Immature natural killer cell (primary cell): Measurements from ENCODE around the gene PTPN3. TPM values are rescaled to one million over a fixed set of nuclear protein-coding genes. Genes with fewer than 3 reads are reported as not detected.

Experiments used
- DNase-seq, 3 donors: peaks; one replicate each; pipeline ENCODE4 v3.0.0; 2022; ENCODE audit warnings: mixed read lengths in 1 of 3
- H3K27ac Mint-ChIP-seq, 6 donors: one replicate each; pipeline ENCODE4 v1.8.0; 2020; ENCODE audit warnings: mixed read lengths in 6 of 6, mild to moderate bottlenecking in 5 of 6, inconsistent platforms in 4 of 6, moderate library complexity in 3 of 6
- H3K27me3 Mint-ChIP-seq, 3 donors: one replicate each; pipeline ENCODE4 v1.8.0; 2020 to 2021; ENCODE audit warnings: low read depth in 3 of 3, mild to moderate bottlenecking in 3 of 3, mixed read lengths in 3 of 3, moderate library complexity in 3 of 3, inconsistent platforms in 1 of 3
- H3K36me3 Mint-ChIP-seq, 3 donors: one replicate each; pipeline ENCODE4 v1.8.0; 2020; ENCODE audit warnings: mixed read lengths in 3 of 3, inconsistent platforms in 2 of 3, mild to moderate bottlenecking in 2 of 3
- H3K4me1 Mint-ChIP-seq, 2 donors: one replicate each; pipeline ENCODE4 v1.8.0; 2020; ENCODE audit warnings: inconsistent platforms in 2 of 2, mild to moderate bottlenecking in 2 of 2, mixed read lengths in 2 of 2, moderate library complexity in 1 of 2
- H3K4me3 Mint-ChIP-seq, 5 donors: one replicate each; pipeline ENCODE4 v1.8.0; 2020; ENCODE audit warnings: mild to moderate bottlenecking in 5 of 5, mixed read lengths in 5 of 5, inconsistent platforms in 3 of 5, moderate library complexity in 3 of 5
- H3K9me3 Mint-ChIP-seq, 6 donors: one replicate each; pipeline ENCODE4 v1.8.0; 2020; ENCODE audit warnings: mild to moderate bottlenecking in 6 of 6, mixed read lengths in 6 of 6, inconsistent platforms in 4 of 6, moderate library complexity in 3 of 6
- polyA plus RNA-seq, 3 donors: library from polyadenylated mRNA; unstranded; fragments of 300-500 nt; fragmentation: Illumina TruSeq; gene quantifications; one replicate each; pipeline ENCODE4 v1.2.3, GENCODE V29; 2021

The PTPN3 gene
- polyA plus RNA-seq, 3 donors from 2014 or later: not detected

DNA sequence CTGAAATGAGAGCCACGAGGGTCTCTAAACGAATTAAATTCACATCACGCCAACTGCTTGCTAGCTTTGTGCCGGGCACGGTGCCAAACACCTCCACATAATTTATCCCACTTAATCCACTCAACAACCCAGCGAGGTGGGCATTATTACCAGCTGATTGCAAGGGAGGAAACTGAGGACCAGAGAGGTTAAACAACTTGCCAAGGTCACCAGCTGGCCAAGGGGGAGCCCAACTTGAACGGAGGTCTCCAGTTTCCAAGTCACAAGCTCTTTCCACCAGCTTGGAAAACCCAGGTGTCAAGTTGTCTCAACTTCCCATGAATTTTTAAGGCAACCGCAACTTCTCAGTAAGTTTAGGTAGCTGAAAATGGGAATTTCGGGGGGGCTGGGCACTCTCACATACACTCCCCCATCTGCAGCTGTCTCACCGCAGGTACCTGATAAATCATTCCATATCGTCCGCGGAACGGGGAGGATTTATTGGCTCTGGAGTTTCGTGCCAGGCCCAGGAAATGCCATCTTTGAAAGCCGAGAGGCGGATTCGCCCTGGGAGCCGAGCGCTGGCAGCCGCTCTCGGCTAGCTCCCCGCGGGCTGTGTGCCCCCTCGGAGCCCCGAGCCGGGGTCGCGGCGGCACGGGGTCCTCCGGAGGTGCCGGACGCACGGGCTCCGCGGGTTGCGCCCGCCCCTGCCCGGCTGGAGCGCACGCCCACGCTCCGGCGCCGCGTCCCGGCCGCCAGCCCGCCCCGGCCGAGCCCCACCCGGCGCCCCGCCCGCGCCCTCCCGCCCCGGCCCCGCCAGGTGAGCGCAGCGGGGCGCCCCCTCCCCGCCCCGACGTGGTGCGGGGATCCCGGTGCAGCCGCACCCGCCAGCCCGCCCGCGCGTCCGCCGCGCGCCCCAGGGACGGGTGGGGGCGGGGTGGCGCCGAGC lies 617 bp downstream of the PTPN3 start:
- H3K36me3 Mint-ChIP-seq: peaks cover 0 to 6% (median 4%) of the 10 kb centered on the region in 3 donors
- peaks cover 11 to 31% (median 23%) of the 10 kb centered on the region in 3 donors for H3K27me3 Mint-ChIP-seq
- H3K9me3 Mint-ChIP-seq: peaks cover 0 to 7% (median 4%) of the 10 kb centered on the region in 6 donors
- no peak for DNase-seq
- H3K27ac Mint-ChIP-seq: no peak overlapping the region
- no peak overlapping the region for H3K4me3 Mint-ChIP-seq
- no peaks in the 10 kb centered on the region for H3K4me1 Mint-ChIP-seq

DNA sequence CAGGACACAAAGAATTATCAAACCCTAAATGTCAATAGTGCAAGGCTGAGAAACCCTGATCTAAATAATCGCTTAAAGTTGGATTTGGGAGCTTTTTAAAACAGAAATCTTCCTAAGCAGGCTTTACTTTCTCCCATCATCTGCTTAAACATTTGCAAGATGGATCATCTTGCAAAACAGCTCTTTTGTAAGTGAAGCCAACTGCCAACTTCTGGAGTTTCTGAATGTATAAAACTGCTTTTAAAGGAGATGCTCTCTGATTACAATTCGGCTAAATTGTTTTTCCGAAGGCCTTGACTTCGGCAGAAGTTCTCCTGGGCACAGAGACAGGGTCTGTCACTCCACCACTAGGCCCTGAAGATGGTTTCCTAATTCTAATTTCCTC lies 1.3 kb downstream of the PTPN3 start:
- no peak for DNase-seq
- Mint-ChIP-seq H3K27ac (no peak overlapping the region), H3K27me3 (peaks cover 11 to 31% (median 23%) of the 10 kb centered on the region in 3 donors), H3K4me3 (no peak overlapping the region), H3K9me3 (peaks cover 0 to 7% (median 4%) of the 10 kb centered on the region in 6 donors), H3K4me1 (no peaks in the 10 kb centered on the region), H3K36me3 (peaks cover 0 to 6% (median 4%) of the 10 kb centered on the region in 3 donors)

DNA sequence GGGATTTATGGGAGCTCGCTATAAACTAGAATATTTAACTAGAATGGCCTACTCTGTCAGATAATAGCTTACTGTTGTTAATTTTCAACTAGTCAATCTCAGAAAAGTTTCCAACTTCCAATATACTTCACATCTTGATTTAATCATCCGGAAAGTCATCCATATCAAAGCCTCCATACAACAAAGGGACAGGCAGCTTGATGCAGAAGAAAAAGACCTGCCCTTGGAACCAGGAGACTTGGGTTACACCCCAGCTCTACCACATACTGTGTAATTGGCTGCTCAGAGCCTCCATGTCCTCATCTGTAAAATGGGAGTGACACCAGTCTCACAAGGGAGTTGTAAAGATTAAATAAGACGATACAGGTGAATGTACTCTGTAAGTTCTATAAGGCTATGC lies 1.9 kb downstream of the PTPN3 start:
- H3K4me1 Mint-ChIP-seq: no peaks in the 10 kb centered on the region
- peaks cover 0 to 6% (median 4%) of the 10 kb centered on the region in 3 donors for H3K36me3 Mint-ChIP-seq
- H3K27ac Mint-ChIP-seq: no peak overlapping the region
- DNase-seq: no peak
- H3K4me3 Mint-ChIP-seq: no peak overlapping the region
- H3K27me3 Mint-ChIP-seq: peaks cover 11 to 31% (median 23%) of the 10 kb centered on the region in 3 donors
- H3K9me3 Mint-ChIP-seq: peaks cover 0 to 7% (median 4%) of the 10 kb centered on the region in 6 donors

DNA sequence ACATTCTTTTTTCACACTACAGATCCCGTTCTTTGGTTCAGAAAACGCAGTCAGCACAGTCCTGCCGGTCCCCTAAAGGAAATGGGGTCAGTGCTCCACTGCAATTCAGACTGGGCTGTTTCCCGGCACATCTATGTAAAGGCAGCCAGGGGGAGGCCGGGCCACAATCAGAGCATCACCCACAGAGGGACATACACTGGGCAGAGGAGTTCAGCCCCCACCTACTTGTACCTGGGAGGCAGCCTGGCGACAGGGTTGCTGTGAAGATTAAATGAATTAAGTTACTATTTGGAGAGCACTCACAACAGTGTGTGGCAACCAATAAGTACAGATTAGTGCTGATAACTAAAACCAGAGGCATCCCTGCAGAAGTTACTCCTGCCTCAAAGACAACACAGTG lies 4.5 kb downstream of the PTPN3 start:
- Mint-ChIP-seq H3K4me3 (no peak overlapping the region), H3K4me1 (no peaks in the 10 kb centered on the region), H3K27me3 (peaks cover 3 to 19% (median 16%) of the 10 kb centered on the region in 3 donors), H3K36me3 (peaks cover 0 to under 1% (median 0%) of the 10 kb centered on the region in 3 donors), H3K9me3 (peaks cover 0 to 5% (median under 1%) of the 10 kb centered on the region in 6 donors), H3K27ac (no peak overlapping the region)
- no peak for DNase-seq

DNA sequence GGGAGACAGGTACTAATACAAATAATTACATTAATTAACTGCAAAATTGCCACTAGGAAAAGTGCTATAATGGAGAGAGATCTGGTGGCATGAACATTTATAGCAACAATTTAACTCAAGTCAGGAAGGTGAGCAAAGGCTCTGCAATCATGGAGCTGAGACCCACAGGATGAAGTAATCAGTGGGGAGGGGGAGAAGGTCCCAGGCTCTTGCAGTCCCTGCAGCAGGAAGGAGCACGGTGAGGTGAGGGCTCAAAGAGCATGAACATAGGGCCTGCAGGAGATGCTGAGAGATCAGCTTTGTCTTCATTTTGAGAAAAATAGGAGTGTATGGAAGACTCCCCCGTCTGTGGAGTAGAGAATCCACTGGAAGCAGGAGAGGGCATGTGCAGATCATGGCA lies 6.5 kb downstream of the PTPN3 start:
- Mint-ChIP-seq H3K27me3 (peaks cover 2 to 14% (median 9%) of the 10 kb centered on the region in 3 donors), H3K4me1 (no peaks in the 10 kb centered on the region), H3K4me3 (no peak overlapping the region), H3K36me3 (no peaks in the 10 kb centered on the region), H3K27ac (no peak overlapping the region), H3K9me3 (peaks cover 0 to 2% (median 0%) of the 10 kb centered on the region in 6 donors)
- no peak for DNase-seq

DNA sequence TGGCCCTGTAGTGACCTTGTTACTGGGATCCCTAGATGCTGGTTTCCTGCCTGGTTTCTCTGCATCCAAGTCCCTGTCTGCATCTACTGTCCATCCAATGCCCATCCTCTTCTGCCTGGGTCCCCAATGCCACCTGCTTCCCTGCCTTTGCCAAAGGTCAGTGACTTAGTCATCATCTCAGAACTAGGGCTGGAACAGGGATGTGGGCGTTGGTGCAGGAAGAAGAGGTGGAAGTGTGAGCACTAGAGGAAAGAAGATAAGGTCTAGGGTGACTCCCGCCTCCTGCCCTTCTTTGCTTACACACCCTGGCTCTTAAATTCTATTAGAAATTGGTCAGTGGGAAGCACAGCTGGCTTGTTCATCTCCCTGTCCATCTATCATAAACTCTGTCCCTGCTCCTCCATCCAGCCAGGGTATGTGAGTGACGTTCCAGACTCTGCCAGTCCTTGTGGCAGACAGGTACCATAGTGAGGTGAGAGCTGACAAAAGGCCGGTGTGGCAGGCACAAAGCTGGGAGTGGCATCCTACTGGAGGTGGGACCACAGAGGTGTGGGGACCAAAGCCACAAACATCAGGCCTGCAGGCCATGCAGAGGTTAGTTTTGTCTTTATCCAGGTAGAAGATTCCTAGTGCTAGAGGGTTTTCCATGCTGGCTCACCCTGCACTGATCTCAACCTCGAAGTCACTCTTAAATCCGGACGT lies 9.2 kb downstream of the PTPN3 start:
- H3K4me1 Mint-ChIP-seq: no peaks in the 10 kb centered on the region
- no peak overlapping the region for H3K27ac Mint-ChIP-seq
- H3K4me3 Mint-ChIP-seq: no peak overlapping the region
- DNase-seq: no peak
- peaks cover 0 to 5% (median 2%) of the 10 kb centered on the region in 3 donors for H3K27me3 Mint-ChIP-seq
- H3K9me3 Mint-ChIP-seq: no peaks in the 10 kb centered on the region
- no peaks in the 10 kb centered on the region for H3K36me3 Mint-ChIP-seq

DNA sequence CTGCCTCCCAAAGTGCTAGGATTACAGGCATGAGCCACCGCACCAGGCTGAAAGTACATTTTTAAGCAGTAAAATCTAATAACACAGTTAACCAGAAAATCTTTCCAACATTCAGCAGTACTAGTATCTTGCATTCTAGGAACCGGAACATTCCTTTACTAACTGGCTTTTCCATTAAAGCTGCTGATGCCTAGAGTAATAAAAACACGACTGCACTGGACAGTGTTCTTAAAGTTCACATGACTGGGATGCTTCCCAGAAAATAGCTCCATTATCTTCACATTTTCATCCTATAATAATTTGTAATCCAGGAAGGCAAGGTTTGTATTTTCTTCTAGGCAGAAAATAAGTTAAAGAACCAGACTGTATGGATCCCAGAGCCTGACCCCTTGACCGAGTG lies 9.8 kb downstream of the PTPN3 start:
- H3K4me1 Mint-ChIP-seq: no peaks in the 10 kb centered on the region
- H3K36me3 Mint-ChIP-seq: no peaks in the 10 kb centered on the region
- H3K4me3 Mint-ChIP-seq: no peak overlapping the region
- no peaks in the 10 kb centered on the region for H3K9me3 Mint-ChIP-seq
- H3K27ac Mint-ChIP-seq: no peak overlapping the region
- no peak for DNase-seq
- peaks cover 0 to 5% (median 5%) of the 10 kb centered on the region in 3 donors for H3K27me3 Mint-ChIP-seq

DNA sequence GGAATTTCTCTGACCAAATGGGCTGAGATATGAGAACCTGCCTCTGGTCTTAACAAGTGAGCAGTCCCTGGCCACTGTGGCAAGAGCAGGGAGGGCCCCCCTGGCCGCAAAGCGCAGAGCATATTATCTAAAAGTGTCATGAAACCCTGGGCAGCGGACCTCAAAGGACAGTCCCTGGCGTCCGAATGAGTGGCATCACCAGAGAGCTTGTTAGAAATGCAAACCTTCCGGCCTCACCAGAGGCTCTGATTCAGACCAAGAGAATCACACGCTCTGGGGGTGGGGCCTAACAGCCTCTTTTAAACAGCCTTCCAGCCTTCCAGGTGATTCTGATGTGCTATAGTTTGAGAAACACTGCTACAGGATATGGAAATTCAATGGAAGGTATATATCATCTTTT lies 10.9 kb downstream of the PTPN3 start:
- H3K27ac Mint-ChIP-seq: no peak overlapping the region
- no peaks in the 10 kb centered on the region for H3K9me3 Mint-ChIP-seq
- H3K27me3 Mint-ChIP-seq: peaks cover 0 to 5% (median 5%) of the 10 kb centered on the region in 3 donors
- H3K36me3 Mint-ChIP-seq: no peaks in the 10 kb centered on the region
- H3K4me1 Mint-ChIP-seq: no peaks in the 10 kb centered on the region
- no peak overlapping the region for H3K4me3 Mint-ChIP-seq
- no peak for DNase-seq

DNA sequence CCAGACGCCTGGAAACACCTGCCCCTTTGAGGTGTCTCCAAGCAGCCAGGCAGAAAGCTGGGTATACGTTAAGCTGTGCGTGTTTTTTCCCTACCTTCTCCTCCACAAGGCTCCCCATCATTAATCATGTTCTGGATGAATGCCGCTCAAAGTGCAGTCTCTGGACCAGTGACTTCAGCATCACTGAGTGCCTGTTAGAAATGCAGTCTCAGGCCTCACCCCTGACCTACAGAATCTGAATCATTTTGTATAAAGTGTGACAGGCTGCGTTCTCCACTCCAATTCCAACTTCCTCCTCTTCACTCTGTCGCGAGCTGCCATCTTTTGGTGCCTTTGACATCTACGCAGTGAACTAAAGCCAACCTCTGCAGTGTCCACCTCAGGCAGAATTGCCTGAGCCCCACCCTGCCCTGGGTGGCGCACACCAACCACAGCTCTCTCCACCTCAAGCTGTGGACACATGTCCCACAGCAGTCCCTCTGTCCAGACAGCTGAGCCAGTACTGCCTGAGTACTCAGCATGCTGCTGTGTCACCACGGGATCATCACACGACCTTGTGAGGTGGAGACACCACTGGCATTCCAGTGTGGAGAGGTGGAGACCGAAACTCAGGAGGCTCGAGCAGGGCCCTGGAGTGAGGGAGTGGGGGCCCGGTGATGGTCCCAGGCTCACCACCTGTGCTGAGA lies 14.2 kb downstream of the PTPN3 start:
- H3K27ac Mint-ChIP-seq: no peak overlapping the region
- H3K4me3 Mint-ChIP-seq: no peak overlapping the region
- H3K9me3 Mint-ChIP-seq: no peaks in the 10 kb centered on the region
- H3K36me3 Mint-ChIP-seq: no peaks in the 10 kb centered on the region
- no peaks in the 10 kb centered on the region for H3K4me1 Mint-ChIP-seq
- H3K27me3 Mint-ChIP-seq: peaks cover 0 to 8% (median 0%) of the 10 kb centered on the region in 3 donors
- no peak for DNase-seq

DNA sequence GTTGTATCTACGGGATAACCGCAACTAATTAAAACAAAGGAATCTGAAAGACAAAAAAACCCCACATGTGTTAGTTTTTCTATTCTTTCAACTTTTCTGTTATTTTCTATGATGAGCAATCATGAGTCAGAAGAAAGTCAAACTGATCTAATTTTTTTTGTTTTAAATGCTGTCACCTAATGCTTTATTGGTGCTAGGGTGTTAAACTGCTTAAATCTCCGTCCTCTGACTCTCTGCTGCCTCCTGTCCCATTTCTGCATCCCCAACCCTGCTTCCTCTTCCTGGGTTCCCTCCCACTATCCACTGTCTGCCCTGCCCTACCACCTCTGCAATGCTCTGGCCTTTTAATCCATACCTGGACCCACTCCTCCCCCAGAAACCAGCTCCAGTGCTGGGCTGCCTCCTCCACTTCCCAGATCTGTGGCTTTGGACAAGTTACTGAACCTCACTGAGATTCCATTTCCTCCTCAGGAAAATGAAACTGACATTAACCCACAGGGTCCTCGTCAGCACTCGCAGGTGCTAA lies 15.7 kb downstream of the PTPN3 start:
- no peak overlapping the region for H3K27ac Mint-ChIP-seq
- no peak overlapping the region for H3K4me3 Mint-ChIP-seq
- no peaks in the 10 kb centered on the region for H3K36me3 Mint-ChIP-seq
- H3K4me1 Mint-ChIP-seq: no peaks in the 10 kb centered on the region
- H3K27me3 Mint-ChIP-seq: peaks cover 3 to 8% (median 5%) of the 10 kb centered on the region in 3 donors
- no peaks in the 10 kb centered on the region for H3K9me3 Mint-ChIP-seq
- no peak for DNase-seq

DNA sequence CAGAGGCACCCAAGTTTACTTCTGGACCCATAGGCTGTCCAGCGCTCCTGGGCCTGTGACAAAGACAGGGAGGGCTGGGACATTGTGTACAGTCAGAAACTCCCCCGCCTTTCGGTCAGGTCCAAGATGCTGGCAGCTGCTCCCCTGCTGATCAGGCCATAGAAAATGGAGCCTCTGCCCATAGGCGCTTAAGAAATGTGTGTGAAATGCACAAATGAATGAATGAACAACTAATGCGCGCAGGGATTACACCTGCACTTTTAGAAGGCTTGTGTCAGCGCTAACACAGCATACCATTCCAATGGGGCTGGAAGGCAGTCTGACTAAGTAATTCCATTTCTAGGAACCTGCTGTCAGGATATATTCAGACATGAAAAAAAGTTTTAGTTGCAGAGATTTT lies 16.3 kb downstream of the PTPN3 start:
- DNase-seq: no peak
- Mint-ChIP-seq H3K27ac (no peak overlapping the region), H3K36me3 (no peaks in the 10 kb centered on the region), H3K4me3 (no peak overlapping the region), H3K9me3 (no peaks in the 10 kb centered on the region), H3K27me3 (peaks cover 3 to 8% (median 5%) of the 10 kb centered on the region in 3 donors), H3K4me1 (no peaks in the 10 kb centered on the region)

DNA sequence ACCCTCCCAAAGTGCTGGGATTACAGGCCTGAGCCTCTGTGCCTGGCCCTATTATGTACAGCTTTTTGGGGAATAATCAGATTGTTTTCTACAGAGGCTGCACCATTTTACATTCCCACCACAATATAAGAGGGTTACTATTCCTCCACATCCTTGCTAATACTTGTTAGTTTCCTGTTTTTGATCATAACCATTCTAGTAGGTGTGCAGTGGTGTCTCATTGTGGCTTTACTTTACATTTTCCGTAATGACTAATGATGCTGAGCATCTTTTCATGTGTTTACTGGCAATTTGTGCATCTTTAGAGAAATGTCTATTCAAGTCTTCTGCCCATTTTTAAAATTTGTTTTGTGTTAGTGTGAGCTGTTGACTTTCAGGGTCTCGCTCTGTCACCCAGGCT lies 18.3 kb downstream of the PTPN3 start:
- no peak for DNase-seq
- no peak overlapping the region for H3K4me3 Mint-ChIP-seq
- no peak overlapping the region for H3K27ac Mint-ChIP-seq
- no peaks in the 10 kb centered on the region for H3K4me1 Mint-ChIP-seq
- H3K9me3 Mint-ChIP-seq: no peaks in the 10 kb centered on the region
- no peaks in the 10 kb centered on the region for H3K36me3 Mint-ChIP-seq
- peaks cover 3 to 9% (median 5%) of the 10 kb centered on the region in 3 donors for H3K27me3 Mint-ChIP-seq

DNA sequence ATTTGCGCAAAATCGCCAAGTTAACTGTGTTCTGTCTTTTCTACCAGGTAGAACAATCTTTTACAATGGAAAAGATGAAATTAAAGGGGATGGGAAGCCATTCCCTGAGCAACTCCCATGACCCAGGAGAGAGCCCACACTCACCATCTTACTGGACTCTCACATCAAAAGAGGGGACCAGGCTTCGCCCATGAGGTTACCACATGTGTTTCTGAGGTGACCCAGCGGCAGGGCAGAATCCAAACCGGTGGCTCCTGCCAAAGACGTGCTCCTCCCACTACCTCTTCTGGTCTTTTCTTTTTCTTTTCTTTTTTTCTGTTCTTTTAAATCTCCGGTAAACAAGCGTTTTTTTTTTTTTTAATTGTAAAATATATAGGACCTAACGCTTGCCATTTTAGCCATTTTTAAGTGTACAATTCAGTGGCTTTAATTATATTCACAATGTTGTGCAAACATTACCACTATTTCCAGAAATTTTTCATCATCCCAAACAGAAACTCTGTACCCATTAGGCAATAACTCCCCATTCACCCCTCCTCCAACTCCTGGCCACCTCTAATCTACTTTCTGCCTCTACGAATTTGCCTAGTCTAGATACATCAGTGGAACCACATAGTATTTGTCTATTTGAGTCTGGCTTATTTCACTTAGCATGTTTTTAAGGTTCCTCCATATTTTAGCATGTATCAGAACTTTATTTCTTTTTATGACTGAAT lies 19.3 kb downstream of the PTPN3 start:
- no peaks in the 10 kb centered on the region for H3K9me3 Mint-ChIP-seq
- no peaks in the 10 kb centered on the region for H3K4me1 Mint-ChIP-seq
- H3K27me3 Mint-ChIP-seq: peaks cover 3 to 7% (median 5%) of the 10 kb centered on the region in 3 donors

More for the DNA sequence above, 19.3 kb downstream of the PTPN3 start:
- no peak for DNase-seq
- Mint-ChIP-seq H3K36me3 (no peaks in the 10 kb centered on the region), H3K27ac (no peak overlapping the region), H3K4me3 (no peak overlapping the region)
